Mesendoderm (in vitro differentiated cells): ENCODE results near the gene CYP20A1.
"Not testable (repeated sequence)": the region's sequence is repeated elsewhere in the genome, so short reads cannot be mapped to it uniquely, and the experiment has no call there.

Experiments
- DNase-seq: peaks from one replicate; pipeline ENCODE4 v3.0.0; 2013
- H2AK5ac ChIP-seq: 2 replicates; pipeline ENCODE4 v1.6.1; 2013; ENCODE audit warnings: low read length, inconsistent platforms
- H2BK120ac ChIP-seq: 2 replicates; pipeline ENCODE4 v1.6.1; 2013; ENCODE audit warnings: low read depth, mild to moderate bottlenecking, low read length, moderate library complexity, mixed read lengths
- H2BK15ac ChIP-seq: replicated peaks from 2 replicates; pipeline ENCODE4 v1.6.1; 2013; ENCODE audit warnings: low read depth, mild to moderate bottlenecking, moderate library complexity
- H2BK5ac ChIP-seq: 2 replicates; pipeline ENCODE4 v1.6.1; 2013; ENCODE audit warnings: low read length, inconsistent platforms
- H3K18ac ChIP-seq: 2 replicates; pipeline ENCODE4 v1.6.1; 2013; ENCODE audit warnings: mild to moderate bottlenecking, low read length, mixed read lengths
- H3K23ac ChIP-seq: one replicate; pipeline ENCODE4 v1.6.1; 2013; ENCODE audit warnings: low read length
- H3K27ac ChIP-seq: 2 replicates; pipeline ENCODE4 v1.5.1; 2013; ENCODE audit warnings: low read depth, mild to moderate bottlenecking, inconsistent platforms, low read length, moderate library complexity
- H3K27me3 ChIP-seq: 2 replicates; pipeline ENCODE4 v1.6.1; 2013; ENCODE audit warnings: low read length, control low read depth, mild to moderate bottlenecking, inconsistent platforms; ENCODE audit not compliant: insufficient read depth, poor library complexity
- H3K36me3 ChIP-seq: 2 replicates; pipeline ENCODE4 v1.6.1; 2013; ENCODE audit warnings: low read length, inconsistent platforms; ENCODE audit not compliant: control insufficient read depth, insufficient read depth
- H3K4ac ChIP-seq: one replicate; pipeline ENCODE4 v1.6.1; 2013; ENCODE audit warnings: low read depth, mild to moderate bottlenecking, low read length, moderate library complexity
- H3K4me1 ChIP-seq: 2 replicates; pipeline ENCODE4 v1.6.1; 2013; ENCODE audit warnings: low read depth, low read length, inconsistent platforms; ENCODE audit not compliant: control insufficient read depth
- H3K4me2 ChIP-seq: 2 replicates; pipeline ENCODE4 v1.6.1; 2013; ENCODE audit warnings: low read length
- H3K4me3 ChIP-seq: 2 replicates; pipeline ENCODE4 v1.5.1; 2013; ENCODE audit warnings: mild to moderate bottlenecking, low read length
- H3K56ac ChIP-seq: one replicate; pipeline ENCODE4 v1.6.1; 2013; ENCODE audit warnings: low read length
- H3K79me1 ChIP-seq: 2 replicates; pipeline ENCODE4 v1.6.1; 2013; ENCODE audit warnings: low read length, inconsistent platforms
- H3K79me2 ChIP-seq: 2 replicates; pipeline ENCODE4 v1.6.1; 2013; ENCODE audit warnings: mild to moderate bottlenecking, low read length; ENCODE audit not compliant: control insufficient read depth, insufficient read depth
- H3K9ac ChIP-seq: 2 replicates; pipeline ENCODE4 v1.6.1; 2013; ENCODE audit warnings: low read length, inconsistent platforms
- H4K5ac ChIP-seq: one replicate; pipeline ENCODE4 v1.6.1; 2013; ENCODE audit warnings: low read length
- H4K8ac ChIP-seq: one replicate; pipeline ENCODE4 v1.6.1; 2013; ENCODE audit warnings: low read depth, mild to moderate bottlenecking, control low read depth, low read length, moderate library complexity
- WGBS: extraction: QIAGEN DNeasy Blood & Tissue Kit; methylation state at CpG from one replicate; pipeline ENCODE4 v1.1.7; 2013; ENCODE audit warnings: low lambda C conversion rate, missing lambda C conversion rate; ENCODE audit not compliant: insufficient coverage; ENCODE audit errors: extremely low coverage; 5-methylcytosine and 5-hydroxymethylcytosine counted together

The CYP20A1 gene

GRCh38 chr2:203252818-203253217 lies 14.0 kb downstream of the CYP20A1 start:
- Histone ChIP-seq H3K4me2 (no peak overlapping the region), H3K9ac (no peak overlapping the region), H3K79me2 (no peaks in the 10 kb centered on the region), H2BK15ac (no peak overlapping the region), H3K18ac (no peak overlapping the region), H3K27ac (no peak overlapping the region), H2AK5ac (no peak overlapping the region), H4K5ac (no peak overlapping the region), H2BK120ac (no peak overlapping the region), H3K23ac (no peak overlapping the region), H3K4me1 (no peaks in the 10 kb centered on the region), H4K8ac (no peak overlapping the region), H3K27me3 (no peaks in the 10 kb centered on the region), H3K36me3 (peaks cover 2% of the 10 kb centered on the region), H3K4ac (no peak overlapping the region), H2BK5ac (no peak overlapping the region), H3K4me3 (no peak overlapping the region), H3K79me1 (no peaks in the 10 kb centered on the region), H3K56ac (no peak overlapping the region)
- DNase-seq = no peak
- WGBS = no CpG with 5 or more reads among the region's 13 CpGs

DNA sequence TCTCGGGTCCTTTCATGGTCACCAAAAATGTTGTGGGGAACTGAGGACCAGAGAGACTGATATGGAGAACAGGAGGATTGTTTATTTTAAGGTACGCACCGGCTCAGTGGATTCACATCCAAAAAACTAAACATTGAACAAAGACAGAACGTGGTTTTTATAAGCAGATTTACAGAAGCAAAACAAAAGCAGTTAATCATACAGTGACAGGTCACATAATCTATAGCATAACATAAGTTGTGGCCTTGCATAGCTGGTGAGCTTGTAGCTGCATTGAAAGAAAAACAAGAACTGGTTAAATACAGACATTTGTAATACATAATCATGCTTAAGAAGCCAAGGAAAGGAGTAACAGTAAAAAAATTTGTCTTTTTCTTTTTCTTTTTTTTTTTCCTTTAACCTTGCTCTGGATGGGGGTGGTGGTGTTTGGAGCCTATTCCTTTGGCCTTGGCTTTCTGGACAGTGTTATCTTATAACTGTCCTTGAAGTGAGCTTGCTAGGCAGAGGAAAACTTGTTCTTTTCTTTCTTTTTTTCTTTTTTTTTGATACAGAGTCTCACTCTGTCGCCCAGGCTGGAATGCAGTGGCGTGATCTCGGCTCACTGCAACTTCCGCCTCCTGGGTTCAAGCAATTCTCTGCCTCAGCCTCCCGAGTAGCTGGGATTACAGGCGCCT lies 14.7 kb downstream of the CYP20A1 start:
- H2BK15ac ChIP-seq, H3K56ac ChIP-seq, H3K23ac ChIP-seq, H3K4me1 ChIP-seq, H3K79me2 ChIP-seq, H2AK5ac ChIP-seq, H3K27me3 ChIP-seq, H2BK5ac ChIP-seq, H4K5ac ChIP-seq, H3K36me3 ChIP-seq, H3K4me3 ChIP-seq, H3K9ac ChIP-seq, H3K79me1 ChIP-seq, H3K27ac ChIP-seq, H3K18ac ChIP-seq, H3K4ac ChIP-seq, H3K4me2 ChIP-seq, DNase-seq, H4K8ac ChIP-seq, H2BK120ac ChIP-seq: not testable (repeated sequence)
- no CpG with 5 or more reads among the region's 10 CpGs for WGBS

GRCh38 chr2:203261326-203262159 lies 22.7 kb downstream of the CYP20A1 start:
- H3K4me3 ChIP-seq = no peak overlapping the region
- H3K36me3 ChIP-seq = no peaks in the 10 kb centered on the region
- no peak overlapping the region for H3K4me2 ChIP-seq
- no peak overlapping the region for H4K8ac ChIP-seq
- H3K27me3 ChIP-seq = no peaks in the 10 kb centered on the region
- no CpG with 5 or more reads among the region's 3 CpGs for WGBS
- no peak overlapping the region for H4K5ac ChIP-seq
- H2BK5ac ChIP-seq = no peak overlapping the region
- no peaks in the 10 kb centered on the region for H3K79me1 ChIP-seq
- H3K79me2 ChIP-seq = no peaks in the 10 kb centered on the region
- H3K23ac ChIP-seq = no peak overlapping the region
- no peak overlapping the region for H2BK120ac ChIP-seq
- no peak overlapping the region for H3K18ac ChIP-seq
- DNase-seq = peak; percentile 28
- no peak overlapping the region for H2AK5ac ChIP-seq
- no peak overlapping the region for H3K9ac ChIP-seq
- H3K27ac ChIP-seq = no peak overlapping the region
- H3K4me1 ChIP-seq = no peaks in the 10 kb centered on the region
- H3K4ac ChIP-seq = no peak overlapping the region
- no peak overlapping the region for H2BK15ac ChIP-seq
- H3K56ac ChIP-seq = no peak overlapping the region

DNA sequence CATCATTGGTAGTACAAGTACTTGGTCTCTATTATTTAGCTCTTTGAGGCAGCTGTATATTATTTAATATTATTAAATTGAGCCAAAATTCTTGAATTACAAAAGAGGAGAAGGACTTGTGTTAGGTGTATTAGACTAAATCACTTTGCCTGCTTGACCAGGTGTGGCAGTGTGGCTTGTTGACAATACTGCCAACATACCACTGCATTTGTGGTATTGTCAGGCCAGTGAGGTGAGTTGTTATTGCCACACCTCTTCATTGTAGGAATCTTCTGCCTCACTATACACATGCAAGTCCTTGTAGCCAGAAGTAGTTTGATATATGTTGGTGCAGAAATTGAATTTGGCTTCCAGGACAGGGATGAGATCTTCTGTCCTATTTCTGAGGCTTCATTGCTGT lies 40.5 kb downstream of the CYP20A1 start:
- Histone ChIP-seq H2BK120ac (no peak overlapping the region), H3K79me2 (no peaks in the 10 kb centered on the region), H3K36me3 (peaks cover 1% of the 10 kb centered on the region)

GRCh38 chr2:203280428-203281064 lies 41.7 kb downstream of the CYP20A1 start:
- no peaks in the 10 kb centered on the region for H3K27me3 ChIP-seq
- H4K5ac ChIP-seq = no peak overlapping the region
- H2AK5ac ChIP-seq = no peak overlapping the region
- no peaks in the 10 kb centered on the region for H3K79me1 ChIP-seq
- no peak overlapping the region for H3K56ac ChIP-seq
- no peak overlapping the region for H2BK120ac ChIP-seq
- no peak overlapping the region for H3K9ac ChIP-seq
- no peak overlapping the region for H3K4me3 ChIP-seq
- no peak overlapping the region for H3K27ac ChIP-seq
- no peak overlapping the region for H3K18ac ChIP-seq
- H4K8ac ChIP-seq = no peak overlapping the region
- no peaks in the 10 kb centered on the region for H3K79me2 ChIP-seq
- H3K4me1 ChIP-seq = no peaks in the 10 kb centered on the region
- no peak overlapping the region for H3K4ac ChIP-seq
- no peak overlapping the region for H3K4me2 ChIP-seq
- peaks cover 1% of the 10 kb centered on the region for H3K36me3 ChIP-seq
- H3K23ac ChIP-seq = no peak overlapping the region
- DNase-seq = no peak
- H2BK15ac ChIP-seq = no peak overlapping the region
- WGBS = no CpG with 5 or more reads among the region's 6 CpGs
- H2BK5ac ChIP-seq = no peak overlapping the region

More for the DNA sequence above, 40.5 kb downstream of the CYP20A1 start:
- no peak overlapping the region for H3K27ac ChIP-seq
- H4K5ac ChIP-seq = no peak overlapping the region
- H3K4me2 ChIP-seq = no peak overlapping the region
- no peak overlapping the region for H3K4me3 ChIP-seq
- no peak overlapping the region for H3K4ac ChIP-seq
- peak; percentile 7 for DNase-seq
- no peak overlapping the region for H3K9ac ChIP-seq
- H3K56ac ChIP-seq = no peak overlapping the region
- H4K8ac ChIP-seq = no peak overlapping the region
- no peak overlapping the region for H2BK5ac ChIP-seq
- H3K23ac ChIP-seq = no peak overlapping the region
- no peaks in the 10 kb centered on the region for H3K79me1 ChIP-seq
- no peaks in the 10 kb centered on the region for H3K27me3 ChIP-seq
- no peak overlapping the region for H2AK5ac ChIP-seq
- H2BK15ac ChIP-seq = no peak overlapping the region
- H3K18ac ChIP-seq = no peak overlapping the region
- H3K4me1 ChIP-seq = no peaks in the 10 kb centered on the region
